Psoas muscle (tissue), 8 donors: ENCODE data around the gene TGIF1. TPM values are rescaled to one million over a fixed set of nuclear protein-coding genes. Genes with fewer than 3 reads are reported as not detected.
A peak's percentile ranks its signal among the peaks of the same experiment; 100 is the strongest.

ENCODE experiments used
- ATAC-seq, 4 donors: fragments of 200-7000 bp; cut with Tn5 transposase; one replicate each; pipeline ENCODE4 v1.9.1; 2020; ENCODE audit warnings: moderate library complexity in 3 of 4, mild to moderate bottlenecking in 2 of 4
- DNase-seq, 2 donors: peaks; one replicate each; pipeline ENCODE4 v3.0.0-alpha.2; 2020
- H3K27ac ChIP-seq: fragments of 200-600 bp; one replicate; pipeline ENCODE4 v1.8.0; 2022
- H3K27me3 ChIP-seq, 3 donors: fragments of 200-600 bp in 1 of 3; one replicate each; pipeline versions ENCODE4 v1.6.1 to v1.8.0; 2013 to 2022; ENCODE audit warnings: low read length in 2 of 3, mild to moderate bottlenecking in 2 of 3, moderate library complexity in 1 of 3; ENCODE audit not compliant: insufficient read depth in 3 of 3
- H3K36me3 ChIP-seq, 2 donors: fragments of 200-600 bp in 1 of 2; one replicate each; pipeline versions ENCODE4 v1.6.1 to v1.8.0; 2013 to 2022; ENCODE audit warnings: low read depth in 1 of 2, mild to moderate bottlenecking in 1 of 2, moderate library complexity in 1 of 2; ENCODE audit not compliant: insufficient read depth in 1 of 2
- H3K4me1 ChIP-seq: fragments of 200-600 bp; one replicate; pipeline ENCODE4 v1.8.0; 2022
- H3K4me3 ChIP-seq: fragments of 200-600 bp; one replicate; pipeline ENCODE4 v1.8.0; 2022; ENCODE audit warnings: mild to moderate bottlenecking
- H3K9me3 ChIP-seq: fragments of 200-600 bp; one replicate; pipeline ENCODE4 v1.8.0; 2022
- WGBS, 3 donors: extraction: QIAGEN DNeasy Blood & Tissue Kit; methylation state at CpG; one replicate each; pipeline versions ENCODE4 v1.1.6 to v1.1.7; 2013; 5-methylcytosine and 5-hydroxymethylcytosine counted together
- intact Hi-C, 2 donors: fragments of 100-400 bp; cut with DNase I; formaldehyde crosslinking; loops; one replicate each; pipeline versions ENCODE4 v1.11.0 to v1.14.2; 2022
- long read RNA-seq, 2 donors: library from polyadenylated mRNA; unstranded; transcript quantifications; one replicate each; pipeline ENCODE4 v2.0.0, GENCODE V29; 2021
- polyA plus RNA-seq, 3 donors: library from polyadenylated mRNA; stranded (reverse); fragments of 200-250 nt; gene quantifications; one replicate each; pipeline ENCODE4 v1.2.3, GENCODE V29; 2013
- total RNA-seq, 4 donors: library from RNA; stranded (reverse); fragmentation: NEBNext Ultra II Directional in 2 of 4; extraction: Animal tissue kit (Norgen Biotek cat#: 25700) in 2 of 4; gene quantifications; one replicate each; pipeline versions ENCODE4 v1.2.1 to v1.2.4, GENCODE V29; 2021 to 2023
- TF ChIP-seq, protein P1 (sequence below): fragments of 200-600 bp; IDR thresholded peaks from one replicate; pipeline ENCODE4 v1.8.0; 2022; ENCODE audit warnings: antibody characterized with exemption
- donor health status: healthy with polysubstance abuse.
- donor health status: DM: no; HTN: no; CAD: no; lungs with moderate emphysema.
- donor health status: Bipolar disorder and iron deficiency.
- donor health status: healthy.
- donor health status: DM: yes; HTN: yes; CAD: no.
- donor health status: DM: no; HTN: no; CAD: no.
- donor health status: DM: no; HTN: no; CAD: no.
- donor health status: DM: yes; HTN: yes; CAD: no.

TGIF1 gene
- total RNA-seq (10 to 100 TPM; 18.2 to 81.2 (median 61.5) TPM), polyA plus RNA-seq (100 to 1,000 TPM in 1 of 3 donors, 10 to 100 TPM in 2; 18.7 to 200 (median 22.5) TPM)
- long read RNA-seq, donor 1, transcript TGIF1-202 (3 exons, 2,076 nt) = major isoform, 24 of 34 reads
- long read RNA-seq, donor 1, partial matches to known transcripts = 0 of 34 reads
- long read RNA-seq, donor 1, other reads (novel, unspliced or antisense) = 3 of 34 reads
- long read RNA-seq, donor 2, transcript TGIF1-202 (3 exons, 2,076 nt) = major isoform, 29 of 46 reads
- long read RNA-seq, donor 2, transcript TGIF1-206 (3 exons, 1,689 nt) = minor isoform, 6 of 46 reads
- long read RNA-seq, donor 2, partial matches to known transcripts = 0 of 46 reads
- long read RNA-seq, donor 2, other reads (novel, unspliced or antisense) = 5 of 46 reads

DNA sequence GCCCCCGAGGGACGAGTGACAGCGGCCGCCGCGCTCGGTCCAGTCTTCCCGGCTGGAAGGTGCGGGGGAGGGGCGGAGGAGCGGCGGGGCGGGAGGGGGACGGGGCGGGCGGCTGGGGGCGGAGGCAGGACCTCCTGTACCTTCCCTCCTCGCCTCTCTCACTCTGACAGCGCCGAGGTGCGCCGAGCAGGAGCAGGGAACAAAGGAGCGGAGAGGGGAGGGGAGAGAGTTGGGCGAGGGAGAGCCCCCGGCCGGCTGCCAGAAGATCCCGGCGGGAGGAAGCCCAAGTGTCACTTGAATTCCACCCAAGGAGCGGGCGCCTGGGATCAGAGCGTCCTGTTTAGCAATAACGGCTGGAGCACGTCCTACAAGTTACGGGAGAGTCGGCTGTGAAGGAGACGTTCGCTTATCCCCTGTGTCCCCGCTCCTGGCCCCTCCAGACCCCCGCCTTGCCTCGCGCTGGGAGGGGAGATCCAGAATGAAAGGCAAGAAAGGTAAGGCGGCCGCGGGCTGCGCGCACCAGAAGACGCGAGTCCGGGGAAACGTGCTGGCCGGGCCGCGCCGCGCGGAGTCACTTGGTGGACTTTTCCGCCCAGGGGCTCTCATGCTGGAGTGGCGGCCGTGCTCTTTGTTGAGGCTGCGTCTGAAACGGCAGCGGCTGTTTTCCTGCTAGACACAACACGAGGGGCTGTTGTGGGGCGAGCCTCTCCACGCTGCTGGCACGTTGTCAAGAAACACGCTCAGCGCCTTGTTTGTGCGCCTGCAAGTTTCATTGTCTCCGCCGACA is at the start of gene TGIF1:
Gene TGIF1, plus strand, starts transcription at position 161 of the 787 bp plus-strand sequence. Its CDS starts 318 bp downstream, at position 479.
- TF ChIP-seq, protein P1, sequence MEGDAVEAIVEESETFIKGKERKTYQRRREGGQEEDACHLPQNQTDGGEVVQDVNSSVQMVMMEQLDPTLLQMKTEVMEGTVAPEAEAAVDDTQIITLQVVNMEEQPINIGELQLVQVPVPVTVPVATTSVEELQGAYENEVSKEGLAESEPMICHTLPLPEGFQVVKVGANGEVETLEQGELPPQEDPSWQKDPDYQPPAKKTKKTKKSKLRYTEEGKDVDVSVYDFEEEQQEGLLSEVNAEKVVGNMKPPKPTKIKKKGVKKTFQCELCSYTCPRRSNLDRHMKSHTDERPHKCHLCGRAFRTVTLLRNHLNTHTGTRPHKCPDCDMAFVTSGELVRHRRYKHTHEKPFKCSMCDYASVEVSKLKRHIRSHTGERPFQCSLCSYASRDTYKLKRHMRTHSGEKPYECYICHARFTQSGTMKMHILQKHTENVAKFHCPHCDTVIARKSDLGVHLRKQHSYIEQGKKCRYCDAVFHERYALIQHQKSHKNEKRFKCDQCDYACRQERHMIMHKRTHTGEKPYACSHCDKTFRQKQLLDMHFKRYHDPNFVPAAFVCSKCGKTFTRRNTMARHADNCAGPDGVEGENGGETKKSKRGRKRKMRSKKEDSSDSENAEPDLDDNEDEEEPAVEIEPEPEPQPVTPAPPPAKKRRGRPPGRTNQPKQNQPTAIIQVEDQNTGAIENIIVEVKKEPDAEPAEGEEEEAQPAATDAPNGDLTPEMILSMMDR = no peak
- no peaks in the 10 kb centered on the region for H3K36me3 ChIP-seq
- H3K9me3 ChIP-seq = no peaks in the 10 kb centered on the region
- peak within 1 kb of the TSS; percentile 97 for H3K4me3 ChIP-seq
- H3K27me3 ChIP-seq = no peaks in the 10 kb centered on the region
- H3K27ac ChIP-seq = peak within 1 kb of the TSS; percentile 100
- intact Hi-C loops = loop anchor here in 1 of 2 donors (5.0 kb wide), 1 partner anchor 188 kb away; the partner anchor contains the start of gene MYL12B
- DNase-seq (peak; percentile 91 to 95), ATAC-seq (peak; percentile 57 to 69 (median 63))
- peaks cover 21% of the 10 kb centered on the region for H3K4me1 ChIP-seq
- 0 to 1% (median 0%) methylated on average over 49 to 71 of the region's 71 CpGs for WGBS, 3 donors

- Histone ChIP-seq H3K36me3 (no peaks in the 10 kb centered on the region), H3K9me3 (peaks cover 4% of the 10 kb centered on the region), H3K27me3 (no peaks in the 10 kb centered on the region), H3K27ac (no peak overlapping the region), H3K4me1 (no peaks in the 10 kb centered on the region), H3K4me3 (no peak overlapping the region)
- WGBS, 3 donors = 71 to 76% (median 74%) methylated on average over 2 of the region's 2 CpGs
- DNase-seq = no peak
- intact Hi-C loops = no loop called here
- TF ChIP-seq, protein P1 = no peak
- no peak for ATAC-seq
These were observed 49.2 kb upstream of the TGIF1 start for GRCh38 chr18:3400567-3401296.

- no peak for ATAC-seq
- no peak overlapping the region for H3K4me3 ChIP-seq
- no peak for DNase-seq
- H3K36me3 ChIP-seq = no peaks in the 10 kb centered on the region
- no peak overlapping the region for H3K27ac ChIP-seq
- intact Hi-C loops = no loop called here
- 72 to 79% (median 77%) methylated on average over 5 of the region's 5 CpGs for WGBS, 3 donors
- no peaks in the 10 kb centered on the region for H3K27me3 ChIP-seq
- TF ChIP-seq, protein P1 = no peak
- H3K9me3 ChIP-seq = peaks cover 4% of the 10 kb centered on the region
- no peaks in the 10 kb centered on the region for H3K4me1 ChIP-seq
These were observed 48.0 kb upstream of the TGIF1 start for GRCh38 chr18:3401669-3402620.

DNA sequence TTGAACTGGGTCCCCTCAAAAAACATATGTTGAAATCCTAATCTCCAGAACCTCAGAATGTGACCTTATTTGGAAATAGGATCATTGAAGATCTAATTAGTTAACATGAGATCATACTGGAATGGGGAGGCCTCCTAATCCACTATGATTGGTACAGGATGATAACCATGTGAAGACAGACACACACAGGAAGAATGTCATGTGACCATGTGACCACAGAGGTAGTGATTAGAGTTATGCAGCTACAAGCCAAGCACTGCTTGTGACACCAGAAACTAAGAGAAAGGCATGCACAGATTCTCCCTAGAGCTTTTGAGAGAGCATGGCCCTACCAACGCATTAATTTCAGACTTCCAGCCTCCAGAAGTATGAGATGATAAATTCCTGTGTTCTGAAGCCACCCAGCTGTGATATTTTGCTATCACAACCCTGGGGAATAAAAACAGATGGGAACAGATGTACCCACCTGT is 47.0 kb upstream of the TGIF1 start:
- TF ChIP-seq, protein P1 = no peak
- no peak overlapping the region for H3K27ac ChIP-seq
- no peaks in the 10 kb centered on the region for H3K36me3 ChIP-seq
- ATAC-seq (no peak), DNase-seq (no peak)
- H3K27me3 ChIP-seq = no peaks in the 10 kb centered on the region
- no peaks in the 10 kb centered on the region for H3K4me1 ChIP-seq
- peaks cover 4% of the 10 kb centered on the region for H3K9me3 ChIP-seq
- no peak overlapping the region for H3K4me3 ChIP-seq
- 10 to 60% (median 24%) methylated on average over 1 of the region's 1 CpG for WGBS, 3 donors
- intact Hi-C loops = no loop called here
